ENCODE data around the gene ZP1.

DNA sequence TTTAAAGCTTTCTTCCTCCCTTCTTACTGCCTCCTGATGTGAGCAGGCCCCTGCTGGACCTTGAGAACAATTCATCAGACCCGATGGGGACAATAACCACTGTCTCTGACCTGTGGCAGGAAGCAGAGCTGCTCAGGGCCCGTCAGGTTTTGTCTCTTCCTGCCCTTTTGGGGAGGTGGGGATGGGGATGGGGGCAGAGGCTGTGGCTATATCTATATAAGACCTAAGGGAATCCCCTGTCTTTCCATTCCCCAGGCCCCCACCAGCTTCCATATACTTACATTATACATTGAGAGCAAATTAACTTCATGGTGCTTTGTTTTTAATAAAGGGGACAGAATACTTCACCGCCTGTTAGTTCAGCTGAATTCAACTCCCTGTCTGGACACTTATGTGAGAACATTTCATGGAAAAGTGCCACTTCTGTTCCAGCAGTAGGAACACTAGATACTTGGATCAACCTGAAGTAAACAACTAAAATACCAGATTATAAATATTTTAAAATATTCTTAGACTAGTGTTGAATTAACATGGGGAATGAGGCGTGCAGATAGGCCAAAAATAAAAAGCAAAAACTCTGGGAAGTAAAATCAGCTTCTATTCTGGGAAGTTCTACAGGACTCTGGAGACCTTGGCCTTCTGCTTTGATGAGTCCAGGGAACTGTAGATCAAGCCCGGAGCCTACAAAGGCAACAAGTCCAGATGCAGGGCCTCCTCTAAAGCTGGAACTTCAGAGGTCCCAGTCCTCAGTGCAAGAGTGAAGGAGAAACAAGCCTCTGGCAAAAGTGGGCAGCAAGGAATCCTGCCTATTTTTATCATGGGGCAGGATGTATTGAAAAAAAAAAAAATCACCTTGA is 11.1 kb downstream of the ZP1 start:
- TF ChIP-seq TAF1 (IDR thresholded peaks at IDR 0.05; ENCODE audit: borderline replicate concordance, insufficient read depth, low read length) (no peak), SIN3A (IDR thresholded peaks at IDR 0.05; ENCODE audit: borderline replicate concordance, insufficient read depth, low read length) (no peak)
- TF ChIP-seq, protein P1, sequence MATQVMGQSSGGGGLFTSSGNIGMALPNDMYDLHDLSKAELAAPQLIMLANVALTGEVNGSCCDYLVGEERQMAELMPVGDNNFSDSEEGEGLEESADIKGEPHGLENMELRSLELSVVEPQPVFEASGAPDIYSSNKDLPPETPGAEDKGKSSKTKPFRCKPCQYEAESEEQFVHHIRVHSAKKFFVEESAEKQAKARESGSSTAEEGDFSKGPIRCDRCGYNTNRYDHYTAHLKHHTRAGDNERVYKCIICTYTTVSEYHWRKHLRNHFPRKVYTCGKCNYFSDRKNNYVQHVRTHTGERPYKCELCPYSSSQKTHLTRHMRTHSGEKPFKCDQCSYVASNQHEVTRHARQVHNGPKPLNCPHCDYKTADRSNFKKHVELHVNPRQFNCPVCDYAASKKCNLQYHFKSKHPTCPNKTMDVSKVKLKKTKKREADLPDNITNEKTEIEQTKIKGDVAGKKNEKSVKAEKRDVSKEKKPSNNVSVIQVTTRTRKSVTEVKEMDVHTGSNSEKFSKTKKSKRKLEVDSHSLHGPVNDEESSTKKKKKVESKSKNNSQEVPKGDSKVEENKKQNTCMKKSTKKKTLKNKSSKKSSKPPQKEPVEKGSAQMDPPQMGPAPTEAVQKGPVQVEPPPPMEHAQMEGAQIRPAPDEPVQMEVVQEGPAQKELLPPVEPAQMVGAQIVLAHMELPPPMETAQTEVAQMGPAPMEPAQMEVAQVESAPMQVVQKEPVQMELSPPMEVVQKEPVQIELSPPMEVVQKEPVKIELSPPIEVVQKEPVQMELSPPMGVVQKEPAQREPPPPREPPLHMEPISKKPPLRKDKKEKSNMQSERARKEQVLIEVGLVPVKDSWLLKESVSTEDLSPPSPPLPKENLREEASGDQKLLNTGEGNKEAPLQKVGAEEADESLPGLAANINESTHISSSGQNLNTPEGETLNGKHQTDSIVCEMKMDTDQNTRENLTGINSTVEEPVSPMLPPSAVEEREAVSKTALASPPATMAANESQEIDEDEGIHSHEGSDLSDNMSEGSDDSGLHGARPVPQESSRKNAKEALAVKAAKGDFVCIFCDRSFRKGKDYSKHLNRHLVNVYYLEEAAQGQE (IDR thresholded peaks at IDR 0.05; ENCODE audit: insufficient read depth in 1 of 2, low read depth in 2 of 2, low read length in 2 of 2) = no peak

Data from PFSK-1 (cell line).